ENCODE data around the gene TBC1D5. TPM values are rescaled to one million over a fixed set of nuclear protein-coding genes. Genes with fewer than 3 reads are reported as not detected.

The TBC1D5 gene
- total and polyA plus RNA-seq, 12 donors: 6.7 to 35.6 (median 30.5) TPM

DNA sequence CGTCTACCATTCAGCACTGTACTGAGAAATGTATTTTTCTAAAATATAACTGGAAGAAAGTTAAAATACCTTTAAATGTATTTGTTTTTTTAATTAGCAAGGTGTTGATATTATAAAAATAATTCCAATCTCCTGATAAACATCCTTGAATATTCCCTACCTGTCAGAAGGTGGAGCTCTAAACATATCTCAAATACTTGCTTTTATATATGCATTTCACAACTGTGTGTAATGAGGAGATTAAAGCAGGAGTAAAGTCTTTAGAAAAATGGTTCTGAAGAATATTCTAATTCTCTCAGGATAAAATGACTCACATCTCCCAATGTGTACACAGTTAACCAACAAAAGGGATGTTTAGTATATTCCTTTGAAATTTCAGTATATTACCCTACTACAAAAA lies 434.9 kb downstream of the TBC1D5 start:
- Histone ChIP-seq H3K27me3 (no peaks in the 10 kb centered on the region), H3K4me1 (peaks cover 0 to 10% (median 3%) of the 10 kb centered on the region in 9 donors), H3K9me3 (no peaks in the 10 kb centered on the region), H3K4me3 (no peak overlapping the region), H3K27ac (no peak overlapping the region), H3K36me3 (peaks cover 0 to 21% (median 0%) of the 10 kb centered on the region in 9 donors)
- intact Hi-C loops (cut with DNase I): no loop called here
- TF ChIP-seq, protein P1, sequence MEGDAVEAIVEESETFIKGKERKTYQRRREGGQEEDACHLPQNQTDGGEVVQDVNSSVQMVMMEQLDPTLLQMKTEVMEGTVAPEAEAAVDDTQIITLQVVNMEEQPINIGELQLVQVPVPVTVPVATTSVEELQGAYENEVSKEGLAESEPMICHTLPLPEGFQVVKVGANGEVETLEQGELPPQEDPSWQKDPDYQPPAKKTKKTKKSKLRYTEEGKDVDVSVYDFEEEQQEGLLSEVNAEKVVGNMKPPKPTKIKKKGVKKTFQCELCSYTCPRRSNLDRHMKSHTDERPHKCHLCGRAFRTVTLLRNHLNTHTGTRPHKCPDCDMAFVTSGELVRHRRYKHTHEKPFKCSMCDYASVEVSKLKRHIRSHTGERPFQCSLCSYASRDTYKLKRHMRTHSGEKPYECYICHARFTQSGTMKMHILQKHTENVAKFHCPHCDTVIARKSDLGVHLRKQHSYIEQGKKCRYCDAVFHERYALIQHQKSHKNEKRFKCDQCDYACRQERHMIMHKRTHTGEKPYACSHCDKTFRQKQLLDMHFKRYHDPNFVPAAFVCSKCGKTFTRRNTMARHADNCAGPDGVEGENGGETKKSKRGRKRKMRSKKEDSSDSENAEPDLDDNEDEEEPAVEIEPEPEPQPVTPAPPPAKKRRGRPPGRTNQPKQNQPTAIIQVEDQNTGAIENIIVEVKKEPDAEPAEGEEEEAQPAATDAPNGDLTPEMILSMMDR (IDR thresholded peaks at IDR 0.05): no peak
- WGBS, 2 donors: 95 to 97% methylated on average over 1 of the region's 1 CpG
- DNase-seq (no peak), ATAC-seq (no peak)

DNA sequence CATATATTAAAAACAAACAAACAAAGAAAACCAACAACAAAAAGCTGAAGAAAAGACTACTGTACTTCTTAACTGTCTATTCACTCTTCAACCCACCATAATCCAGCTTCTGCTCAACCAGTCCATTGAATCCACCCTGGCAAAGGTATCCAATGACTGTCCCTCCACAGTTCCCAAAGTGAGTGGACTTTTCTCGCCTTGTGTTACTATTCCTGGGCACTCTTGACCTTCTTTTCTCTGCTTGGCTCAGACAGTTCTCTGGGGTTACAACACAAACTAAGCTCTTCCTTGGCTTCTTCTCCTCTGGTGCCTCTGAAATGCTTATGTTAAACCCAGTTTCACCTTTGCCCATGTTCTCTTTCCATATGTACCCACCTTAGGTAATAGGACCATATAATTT lies 437.5 kb downstream of the TBC1D5 start:
- no peak for DNase-seq
- ATAC-seq: peak in 1 of 8 donors; percentile 45
- Histone ChIP-seq H3K4me3 (no peak overlapping the region), H3K27ac (no peak overlapping the region), H3K36me3 (peaks cover 0 to 21% (median 0%) of the 10 kb centered on the region in 9 donors), H3K4me1 (peaks cover 0 to 16% (median 6%) of the 10 kb centered on the region in 9 donors), H3K9me3 (no peaks in the 10 kb centered on the region), H3K27me3 (no peaks in the 10 kb centered on the region)
- 0 to 42% methylated on average over 1 of the region's 1 CpG for WGBS, 2 donors
- intact Hi-C loops (cut with DNase I): no loop called here
- TF ChIP-seq, protein P1 (IDR thresholded peaks at IDR 0.05): no peak

DNA sequence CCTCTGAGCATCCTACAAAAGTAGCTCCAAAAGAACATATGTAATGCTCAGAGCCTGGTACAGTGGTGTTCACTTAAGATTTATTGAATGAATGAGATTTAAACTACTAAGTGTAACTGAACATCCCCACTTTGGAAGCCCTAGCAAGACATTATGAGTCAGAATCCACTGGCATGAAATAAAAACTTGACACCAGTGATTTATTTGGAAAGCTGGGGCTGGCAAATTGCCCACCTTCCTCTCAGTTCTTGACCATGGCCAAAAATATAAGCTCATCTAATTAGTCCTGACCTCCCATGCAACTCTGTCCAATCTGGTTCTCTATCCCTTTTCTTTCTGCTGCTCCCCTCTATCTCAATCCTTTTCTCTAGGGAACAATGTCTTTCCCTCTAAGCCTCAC lies 439.7 kb downstream of the TBC1D5 start:
- TF ChIP-seq, protein P1 (IDR thresholded peaks at IDR 0.05): no peak

DNA sequence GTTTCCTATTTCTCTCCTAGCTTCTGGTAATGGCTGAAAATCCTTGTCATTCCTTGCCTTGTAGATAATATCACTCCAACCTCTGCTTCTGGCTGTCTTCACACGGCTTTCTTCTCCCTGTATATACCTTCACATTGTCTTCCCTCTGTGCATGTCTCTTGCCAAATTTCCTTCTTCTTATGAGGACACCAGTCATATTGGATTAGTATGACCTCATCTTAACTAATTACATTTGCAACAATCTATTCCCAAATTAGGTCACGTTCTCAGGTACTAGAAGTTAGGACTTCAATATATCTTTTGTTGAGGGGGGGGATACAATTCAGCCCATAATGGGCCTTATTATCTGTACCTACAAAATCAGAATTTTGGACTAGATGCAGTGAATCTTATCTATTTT lies 440.3 kb downstream of the TBC1D5 start:
- no peak overlapping the region for H3K27ac ChIP-seq
- WGBS, 2 donors: 74 to 89% methylated on average over 2 of the region's 2 CpGs
- H3K9me3 ChIP-seq: no peaks in the 10 kb centered on the region
- intact Hi-C loops (cut with DNase I): no loop called here
- peaks cover 0 to 16% (median 6%) of the 10 kb centered on the region in 9 donors for H3K4me1 ChIP-seq
- H3K4me3 ChIP-seq: no peak overlapping the region
- ATAC-seq (no peak), DNase-seq (no peak)
- H3K36me3 ChIP-seq: peaks cover 0 to 12% (median 0%) of the 10 kb centered on the region in 9 donors
- no peaks in the 10 kb centered on the region for H3K27me3 ChIP-seq
- TF ChIP-seq, protein P1 (IDR thresholded peaks at IDR 0.05): no peak

More for the DNA sequence above, 439.7 kb downstream of the TBC1D5 start:
- Histone ChIP-seq H3K9me3 (no peaks in the 10 kb centered on the region), H3K27ac (no peak overlapping the region), H3K4me1 (peaks cover 0 to 16% (median 6%) of the 10 kb centered on the region in 9 donors), H3K27me3 (no peaks in the 10 kb centered on the region), H3K36me3 (peaks cover 0 to 18% (median 0%) of the 10 kb centered on the region in 9 donors), H3K4me3 (no peak overlapping the region)
- intact Hi-C loops (cut with DNase I): no loop called here
- DNase-seq (peak in 1 of 2 donors; percentile 19), ATAC-seq (peak in 3 of 8 donors; percentile 29 to 37 (median 35))
